Measurements from ENCODE around the gene AGXT2. TPM values are rescaled to one million over a fixed set of nuclear protein-coding genes. Genes with fewer than 3 reads are reported as not detected.

Gene AGXT2
- total RNA-seq, 1 donor from 2014 or later = not detected

- Mint-ChIP-seq H3K9me3 (ENCODE audit: unreplicated experiment) (no peaks in the 10 kb centered on the region), H3K4me3 (ENCODE audit: unreplicated experiment) (no peak overlapping the region), H3K36me3 (ENCODE audit: unreplicated experiment) (no peaks in the 10 kb centered on the region), H3K27me3 (ENCODE audit: unreplicated experiment) (no peaks in the 10 kb centered on the region), H3K27ac (ENCODE audit: unreplicated experiment) (no peak overlapping the region), H3K4me1 (ENCODE audit: low read depth, unreplicated experiment) (no peaks in the 10 kb centered on the region)
- TF ChIP-seq CTCF (IDR thresholded peaks at IDR 0.05; ENCODE audit: partially characterized antibody, unreplicated experiment) = no peak
- DNase-seq = no peak
Measured at GRCh38 chr5:35030426-35031100, 17.2 kb downstream of the AGXT2 start.

- Mint-ChIP-seq H3K9me3 (ENCODE audit: unreplicated experiment) (no peaks in the 10 kb centered on the region), H3K27me3 (ENCODE audit: unreplicated experiment) (no peaks in the 10 kb centered on the region), H3K4me3 (ENCODE audit: unreplicated experiment) (no peak overlapping the region), H3K36me3 (ENCODE audit: unreplicated experiment) (no peaks in the 10 kb centered on the region), H3K27ac (ENCODE audit: unreplicated experiment) (no peak overlapping the region), H3K4me1 (ENCODE audit: low read depth, unreplicated experiment) (no peaks in the 10 kb centered on the region)
- no peak for DNase-seq
- TF ChIP-seq CTCF (IDR thresholded peaks at IDR 0.05; ENCODE audit: partially characterized antibody, unreplicated experiment) = no peak
Measured at GRCh38 chr5:35029333-35029732, 18.4 kb downstream of the AGXT2 start.

GRCh38 chr5:35026941-35027340, 20.8 kb downstream of the AGXT2 start:
- Mint-ChIP-seq H3K4me3 (ENCODE audit: unreplicated experiment) (no peak overlapping the region), H3K27me3 (ENCODE audit: unreplicated experiment) (no peaks in the 10 kb centered on the region), H3K4me1 (ENCODE audit: low read depth, unreplicated experiment) (no peaks in the 10 kb centered on the region), H3K9me3 (ENCODE audit: unreplicated experiment) (no peaks in the 10 kb centered on the region), H3K36me3 (ENCODE audit: unreplicated experiment) (no peaks in the 10 kb centered on the region), H3K27ac (ENCODE audit: unreplicated experiment) (no peak overlapping the region)
- DNase-seq = no peak
- no peak for TF ChIP-seq CTCF (IDR thresholded peaks at IDR 0.05; ENCODE audit: partially characterized antibody, unreplicated experiment)

GRCh38 chr5:35026280-35026840, 21.4 kb downstream of the AGXT2 start:
- no peaks in the 10 kb centered on the region for H3K36me3 Mint-ChIP-seq (ENCODE audit: unreplicated experiment)
- no peak for TF ChIP-seq CTCF (IDR thresholded peaks at IDR 0.05; ENCODE audit: partially characterized antibody, unreplicated experiment)
- H3K27ac Mint-ChIP-seq (ENCODE audit: unreplicated experiment) = no peak overlapping the region
- no peaks in the 10 kb centered on the region for H3K27me3 Mint-ChIP-seq (ENCODE audit: unreplicated experiment)
- no peak overlapping the region for H3K4me3 Mint-ChIP-seq (ENCODE audit: unreplicated experiment)
- no peaks in the 10 kb centered on the region for H3K9me3 Mint-ChIP-seq (ENCODE audit: unreplicated experiment)
- H3K4me1 Mint-ChIP-seq (ENCODE audit: low read depth, unreplicated experiment) = no peaks in the 10 kb centered on the region
- DNase-seq = no peak

- no peaks in the 10 kb centered on the region for H3K36me3 Mint-ChIP-seq (ENCODE audit: unreplicated experiment)
- DNase-seq = no peak
- TF ChIP-seq CTCF (IDR thresholded peaks at IDR 0.05; ENCODE audit: partially characterized antibody, unreplicated experiment) = no peak
Measured at GRCh38 chr5:35024911-35025510, 22.7 kb downstream of the AGXT2 start.

More at GRCh38 chr5:35024911-35025510, 22.7 kb downstream of the AGXT2 start:
- no peaks in the 10 kb centered on the region for H3K9me3 Mint-ChIP-seq (ENCODE audit: unreplicated experiment)
- no peaks in the 10 kb centered on the region for H3K27me3 Mint-ChIP-seq (ENCODE audit: unreplicated experiment)
- H3K27ac Mint-ChIP-seq (ENCODE audit: unreplicated experiment) = no peak overlapping the region
- H3K4me1 Mint-ChIP-seq (ENCODE audit: low read depth, unreplicated experiment) = no peaks in the 10 kb centered on the region
- H3K4me3 Mint-ChIP-seq (ENCODE audit: unreplicated experiment) = no peak overlapping the region
